Endodermal cell (in vitro differentiated cells): ENCODE data around the gene ERGIC3. TPM values are rescaled to one million over a fixed set of nuclear protein-coding genes. Genes with fewer than 3 reads are reported as not detected.

ENCODE experiments used
- DNase-seq: peaks from one replicate; pipeline ENCODE4 v3.0.0-alpha.2; 2017
- H3K27ac ChIP-seq: 2 replicates; pipeline ENCODE4 v1.5.1; 2013; ENCODE audit warnings: mild to moderate bottlenecking, low read depth, low read length, moderate library complexity
- H3K27me3 ChIP-seq: 2 replicates; pipeline ENCODE4 v1.6.1; 2013; ENCODE audit warnings: mild to moderate bottlenecking, low read length, moderate library complexity; ENCODE audit not compliant: insufficient read depth, control insufficient read depth, poor library complexity, severe bottlenecking
- H3K36me3 ChIP-seq: 2 replicates; pipeline ENCODE4 v1.7.0; 2013; ENCODE audit warnings: mild to moderate bottlenecking, low read length, moderate library complexity; ENCODE audit not compliant: control insufficient read depth, insufficient read depth
- H3K4me1 ChIP-seq: one replicate; pipeline ENCODE4 v1.7.0; 2013; ENCODE audit warnings: low read length; ENCODE audit not compliant: control insufficient read depth, insufficient read depth
- H3K4me3 ChIP-seq: 2 replicates; pipeline ENCODE4 v1.5.1; 2013; ENCODE audit warnings: mild to moderate bottlenecking, low read length, moderate library complexity
- H3K9ac ChIP-seq: 2 replicates; pipeline ENCODE4 v1.6.1; 2013; ENCODE audit warnings: mild to moderate bottlenecking, low read length, moderate library complexity; ENCODE audit not compliant: poor library complexity, severe bottlenecking; ENCODE audit errors: extremely low read depth
- H3K9me3 ChIP-seq: 2 replicates; pipeline ENCODE4 v1.6.1; 2013; ENCODE audit warnings: mild to moderate bottlenecking, low read length, moderate library complexity; ENCODE audit not compliant: control insufficient read depth
- H3K27ac Mint-ChIP-seq: 2 replicates; pipeline ENCODE4 v1.8.0; 2020; ENCODE audit warnings: mixed read lengths
- H3K27me3 Mint-ChIP-seq: 2 replicates; pipeline ENCODE4 v1.8.0; 2021; ENCODE audit warnings: mild to moderate bottlenecking, mixed read lengths; ENCODE audit not compliant: insufficient read depth
- H3K36me3 Mint-ChIP-seq: 2 replicates; pipeline ENCODE4 v1.8.0; 2020; ENCODE audit warnings: low read depth, mixed read lengths
- H3K4me1 Mint-ChIP-seq: 2 replicates; pipeline ENCODE4 v1.8.0; 2020; ENCODE audit warnings: mixed read lengths
- H3K4me3 Mint-ChIP-seq: 2 replicates; pipeline ENCODE4 v1.8.0; 2020; ENCODE audit warnings: mild to moderate bottlenecking, moderate library complexity, mixed read lengths
- H3K9me3 Mint-ChIP-seq: 2 replicates; pipeline ENCODE4 v1.8.0; 2020; ENCODE audit warnings: mild to moderate bottlenecking, mixed read lengths
- CTCF ChIP-seq: fragments of 200-600 bp; sonication (generic); conservative IDR thresholded peaks from 2 replicates; pipeline ENCODE4 v1.5.0; 2021; ENCODE audit warnings: antibody characterized with exemption, mild to moderate bottlenecking
- WGBS, 2 experiments: methylation state at CpG; one replicate each; pipeline versions ENCODE4 v1.1.5 to v1.1.7; 2013; ENCODE audit warnings: missing lambda C conversion rate in 2 of 2, mixed read lengths in 1 of 2; ENCODE audit not compliant: insufficient coverage in 1 of 2, insufficient read length in 1 of 2; 5-methylcytosine and 5-hydroxymethylcytosine counted together
- total RNA-seq, 2 donors: library from RNA; stranded (reverse); fragmentation: NEBNext Ultra II Directional in 1 of 2; extraction: Animal tissue kit (Norgen Biotek cat#: 25700) in 1 of 2; gene quantifications; 2 replicates in 1 of 2; 3 replicates in 1 of 2; pipeline ENCODE4 v1.2.1, GENCODE V29; 2021

ERGIC3 gene
- total RNA-seq, 2 donors from 2014 or later, result 217 to 230 TPM

- peaks cover 29% of the 10 kb centered on the region for H3K36me3 ChIP-seq
- no peaks in the 10 kb centered on the region for H3K27me3 ChIP-seq
- peaks cover 30% of the 10 kb centered on the region for H3K36me3 Mint-ChIP-seq
- H3K4me3 ChIP-seq, result no peak overlapping the region
- H3K27ac ChIP-seq, result no peak overlapping the region
- no peak overlapping the region for H3K9ac ChIP-seq
- no peaks in the 10 kb centered on the region for H3K9me3 Mint-ChIP-seq
- no peak for DNase-seq
- H3K4me3 Mint-ChIP-seq, result no peak overlapping the region
- no peak for TF ChIP-seq CTCF
- no peaks in the 10 kb centered on the region for H3K4me1 ChIP-seq
- 92 to 98% methylated on average over 6 to 8 of the region's 8 CpGs for WGBS, 2 experiments
- no peaks in the 10 kb centered on the region for H3K4me1 Mint-ChIP-seq
- no peaks in the 10 kb centered on the region for H3K27me3 Mint-ChIP-seq
- no peaks in the 10 kb centered on the region for H3K9me3 ChIP-seq
- no peak overlapping the region for H3K27ac Mint-ChIP-seq
Observed at GRCh38 chr20:35556871-35557270, 15.0 kb downstream of the ERGIC3 start.

DNA sequence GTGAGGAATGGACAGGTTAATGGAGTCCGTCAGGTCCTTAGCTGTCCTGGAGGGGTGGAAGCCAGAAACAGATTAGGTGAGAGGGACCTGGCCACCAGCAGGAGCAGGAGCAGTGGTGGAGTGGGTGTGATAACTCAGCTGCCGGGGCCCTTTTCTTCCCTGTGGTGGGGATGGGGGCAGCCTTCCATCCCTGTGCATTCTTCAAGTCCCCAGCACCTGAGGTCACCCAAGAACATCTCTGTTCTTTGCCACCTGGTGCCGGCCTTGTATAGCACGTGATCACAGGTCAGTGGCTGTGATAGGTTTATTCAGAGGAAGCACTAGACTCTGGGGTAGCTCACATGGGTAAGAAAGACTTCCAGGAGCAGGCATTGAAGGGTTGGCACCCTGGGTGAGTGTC lies 16.6 kb downstream of the ERGIC3 start:
- no peaks in the 10 kb centered on the region for H3K27me3 ChIP-seq
- Mint-ChIP-seq H3K4me1 (no peaks in the 10 kb centered on the region), H3K27me3 (no peaks in the 10 kb centered on the region), H3K4me3 (no peak overlapping the region), H3K9me3 (no peaks in the 10 kb centered on the region), H3K36me3 (peaks cover 30% of the 10 kb centered on the region), H3K27ac (no peak overlapping the region)
- no peak for DNase-seq
- H3K4me1 ChIP-seq, result no peaks in the 10 kb centered on the region
- no peak overlapping the region for H3K27ac ChIP-seq
- WGBS, 2 experiments, result 93 to 96% methylated on average over 3 to 4 of the region's 4 CpGs
- TF ChIP-seq CTCF, result no peak
- H3K9ac ChIP-seq, result no peak overlapping the region
- H3K9me3 ChIP-seq, result no peaks in the 10 kb centered on the region
- H3K36me3 ChIP-seq, result peaks cover 16% of the 10 kb centered on the region
- no peak overlapping the region for H3K4me3 ChIP-seq

DNA sequence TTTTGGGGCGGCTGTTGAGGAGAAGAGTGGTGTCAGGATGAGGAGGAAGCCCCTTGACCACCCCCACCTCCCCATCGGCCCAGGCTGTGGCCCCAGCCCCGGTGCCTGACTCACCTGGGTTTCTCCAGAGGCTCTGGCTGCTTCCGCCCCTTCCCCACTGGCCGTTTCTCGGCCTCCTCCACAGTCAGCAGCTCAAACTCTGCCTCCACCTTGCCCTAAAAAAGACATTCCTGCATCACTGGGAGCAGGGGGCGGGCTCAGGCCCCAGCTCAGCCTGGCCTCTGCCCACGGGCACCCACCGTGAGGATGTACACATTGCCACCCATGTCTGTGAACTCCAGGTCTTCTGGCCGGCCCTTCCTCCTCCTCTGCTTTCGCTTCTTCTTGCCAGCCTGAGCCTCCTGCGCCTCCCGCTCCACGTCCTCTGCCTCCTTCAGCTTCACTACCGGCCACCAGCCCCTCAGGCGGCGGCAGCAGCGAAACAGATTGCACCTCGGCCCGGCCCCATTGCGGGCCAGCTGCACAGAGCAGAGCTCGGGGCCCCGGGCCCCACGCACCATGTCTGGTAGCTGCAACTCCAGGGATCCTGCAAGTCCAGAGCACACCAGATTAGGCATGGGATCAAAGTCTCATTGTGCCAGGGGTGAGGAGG lies 17.3 kb downstream of the ERGIC3 start:
- WGBS, 2 experiments, result 93 to 96% methylated on average over 15 to 24 of the region's 24 CpGs
- Histone ChIP-seq H3K4me1 (no peaks in the 10 kb centered on the region), H3K9ac (no peak overlapping the region), H3K4me3 (no peak overlapping the region), H3K9me3 (no peaks in the 10 kb centered on the region), H3K27ac (no peak overlapping the region), H3K36me3 (peaks cover 11% of the 10 kb centered on the region), H3K27me3 (no peaks in the 10 kb centered on the region)
- peaks cover 29% of the 10 kb centered on the region for H3K36me3 Mint-ChIP-seq
- no peak overlapping the region for H3K4me3 Mint-ChIP-seq
- H3K27ac Mint-ChIP-seq, result no peak overlapping the region
- H3K4me1 Mint-ChIP-seq, result no peaks in the 10 kb centered on the region
- H3K9me3 Mint-ChIP-seq, result no peaks in the 10 kb centered on the region
- TF ChIP-seq CTCF, result no peak
- DNase-seq, result no peak
- no peaks in the 10 kb centered on the region for H3K27me3 Mint-ChIP-seq
